Adrenal gland (tissue), 5 donors: Measurements from ENCODE around the gene HNRNPLL.
"Not testable (repeated sequence)": the region's sequence is repeated elsewhere in the genome, so short reads cannot be mapped to it uniquely, and the experiment has no call there.

ENCODE experiments used
- POLR2A ChIP-seq, 2 donors: fragments of 450-650 bp; IDR thresholded peaks; one replicate each; pipeline ENCODE4 v1.6.1; 2017; ENCODE audit warnings: antibody characterized with exemption in 2 of 2, mild to moderate bottlenecking in 2 of 2, moderate library complexity in 1 of 2
- TF ChIP-seq, protein P1 (sequence below), 6 experiments: fragments of 450-650 bp in 4 of 6; fragments of 200-600 bp in 2 of 6; sonication (generic) in 1 of 6; IDR thresholded peaks; 1 replicate in 5 of 6; 2 replicates in 1 of 6; pipeline versions ENCODE4 v1.5.1 to v1.8.0; 2016 to 2021; ENCODE audit warnings: antibody characterized with exemption in 6 of 6, mild to moderate bottlenecking in 2 of 6, moderate library complexity in 1 of 6
- donor health status: DM: no; HTN: no; CAD: no.

DNA sequence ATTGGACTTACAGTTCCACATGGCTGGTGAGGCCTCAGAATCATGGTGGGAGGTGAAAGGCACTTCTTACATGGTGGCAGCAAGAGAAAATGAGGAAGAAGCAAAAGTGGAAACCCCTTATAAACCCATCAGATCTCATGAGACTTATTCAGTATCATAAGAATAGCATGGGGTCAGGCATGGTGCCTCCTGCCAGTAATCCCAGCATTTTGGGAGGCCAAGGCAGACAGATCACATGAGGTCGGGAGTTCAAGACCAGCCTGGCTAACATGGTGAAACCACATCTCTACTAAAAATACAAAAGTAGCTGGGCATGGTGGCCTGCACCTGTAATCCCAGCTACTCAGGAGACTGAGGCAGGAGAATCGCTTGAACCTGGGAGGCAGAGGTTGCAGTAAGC lies 6.5 kb upstream of the HNRNPLL start:
- TF ChIP-seq, protein P1, sequence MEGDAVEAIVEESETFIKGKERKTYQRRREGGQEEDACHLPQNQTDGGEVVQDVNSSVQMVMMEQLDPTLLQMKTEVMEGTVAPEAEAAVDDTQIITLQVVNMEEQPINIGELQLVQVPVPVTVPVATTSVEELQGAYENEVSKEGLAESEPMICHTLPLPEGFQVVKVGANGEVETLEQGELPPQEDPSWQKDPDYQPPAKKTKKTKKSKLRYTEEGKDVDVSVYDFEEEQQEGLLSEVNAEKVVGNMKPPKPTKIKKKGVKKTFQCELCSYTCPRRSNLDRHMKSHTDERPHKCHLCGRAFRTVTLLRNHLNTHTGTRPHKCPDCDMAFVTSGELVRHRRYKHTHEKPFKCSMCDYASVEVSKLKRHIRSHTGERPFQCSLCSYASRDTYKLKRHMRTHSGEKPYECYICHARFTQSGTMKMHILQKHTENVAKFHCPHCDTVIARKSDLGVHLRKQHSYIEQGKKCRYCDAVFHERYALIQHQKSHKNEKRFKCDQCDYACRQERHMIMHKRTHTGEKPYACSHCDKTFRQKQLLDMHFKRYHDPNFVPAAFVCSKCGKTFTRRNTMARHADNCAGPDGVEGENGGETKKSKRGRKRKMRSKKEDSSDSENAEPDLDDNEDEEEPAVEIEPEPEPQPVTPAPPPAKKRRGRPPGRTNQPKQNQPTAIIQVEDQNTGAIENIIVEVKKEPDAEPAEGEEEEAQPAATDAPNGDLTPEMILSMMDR (IDR thresholded peaks at IDR 0.05), result not testable (repeated sequence)
- TF ChIP-seq POLR2A (IDR thresholded peaks at IDR 0.05), result not testable (repeated sequence)
